Measurements from ENCODE around the gene LMO2. TPM values are rescaled to one million over a fixed set of nuclear protein-coding genes. Genes with fewer than 3 reads are reported as not detected.

The LMO2 gene
- total RNA-seq, 4 donors from 2014 or later = 8.4 to 37.4 (median 19.3) TPM

GRCh38 chr11:33866936-33867335, 24.9 kb downstream of the LMO2 start:
- Histone ChIP-seq H3K4me1 (peaks cover 0 to 32% (median 14%) of the 10 kb centered on the region in 4 donors), H3K4me3 (no peak overlapping the region), H3K36me3 (no peaks in the 10 kb centered on the region), H3K27ac (no peak overlapping the region), H3K27me3 (peaks cover 0 to 34% of the 10 kb centered on the region in 2 donors), H3K9me3 (no peaks in the 10 kb centered on the region)
- DNase-seq (ENCODE audit: low spot score in 2 of 2) = no peak
- 73 to 74% methylated on average over 2 of the region's 2 CpGs for WGBS, 2 donors
- no peak for TF ChIP-seq POLR2A (IDR thresholded peaks at IDR 0.05)
- TF ChIP-seq CTCF (IDR thresholded peaks at IDR 0.05) = no peak
- no peak for TF ChIP-seq EP300 (IDR thresholded peaks at IDR 0.05)

DNA sequence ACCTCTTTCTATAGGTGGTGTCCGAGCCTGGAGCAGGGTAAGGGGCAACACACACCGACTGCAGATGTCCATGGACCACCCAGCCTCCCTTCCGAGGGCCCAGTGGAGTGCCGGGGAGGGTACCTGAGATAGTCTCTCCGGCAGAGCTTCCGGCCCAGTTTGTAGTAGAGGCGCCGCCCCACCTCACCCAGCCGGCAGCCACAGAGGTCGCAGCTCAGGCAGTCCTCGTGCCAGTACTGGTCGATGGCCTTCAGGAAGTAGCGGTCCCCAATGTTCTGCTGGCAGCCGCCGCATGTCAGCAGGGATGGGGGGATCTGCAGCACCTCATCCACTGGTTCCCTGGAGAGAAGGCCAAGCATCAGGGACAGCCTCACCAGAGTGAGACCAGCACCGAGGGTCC, 27.4 kb downstream of the LMO2 start:
- DNase-seq (ENCODE audit: low spot score in 2 of 2) = no peak
- 69 to 79% methylated on average over 7 to 16 of the region's 16 CpGs for WGBS, 2 donors
- no peak for TF ChIP-seq CTCF (IDR thresholded peaks at IDR 0.05)
- no peak for TF ChIP-seq POLR2A (IDR thresholded peaks at IDR 0.05)
- no peak for TF ChIP-seq EP300 (IDR thresholded peaks at IDR 0.05)
- peaks cover 0 to 21% of the 10 kb centered on the region in 2 donors for H3K27me3 ChIP-seq
- peaks cover 0 to 20% (median 7%) of the 10 kb centered on the region in 4 donors for H3K4me1 ChIP-seq
- H3K4me3 ChIP-seq = no peak overlapping the region
- no peaks in the 10 kb centered on the region for H3K9me3 ChIP-seq
- no peaks in the 10 kb centered on the region for H3K36me3 ChIP-seq
- no peak overlapping the region for H3K27ac ChIP-seq

- H3K27ac ChIP-seq = no peak overlapping the region
- no peak for DNase-seq (ENCODE audit: low spot score in 2 of 2)
- H3K4me1 ChIP-seq = peaks cover 0 to 13% (median 5%) of the 10 kb centered on the region in 4 donors
- WGBS, 2 donors = 81 to 82% methylated on average over 7 of the region's 7 CpGs
- H3K9me3 ChIP-seq = no peaks in the 10 kb centered on the region
- no peak overlapping the region for H3K4me3 ChIP-seq
- no peaks in the 10 kb centered on the region for H3K36me3 ChIP-seq
- H3K27me3 ChIP-seq = peaks cover 0 to 16% of the 10 kb centered on the region in 2 donors
- TF ChIP-seq CTCF (IDR thresholded peaks at IDR 0.05) (no peak), POLR2A (IDR thresholded peaks at IDR 0.05) (no peak), EP300 (IDR thresholded peaks at IDR 0.05) (no peak)
Measured at GRCh38 chr11:33863418-33864172, 28.3 kb downstream of the LMO2 start.

DNA sequence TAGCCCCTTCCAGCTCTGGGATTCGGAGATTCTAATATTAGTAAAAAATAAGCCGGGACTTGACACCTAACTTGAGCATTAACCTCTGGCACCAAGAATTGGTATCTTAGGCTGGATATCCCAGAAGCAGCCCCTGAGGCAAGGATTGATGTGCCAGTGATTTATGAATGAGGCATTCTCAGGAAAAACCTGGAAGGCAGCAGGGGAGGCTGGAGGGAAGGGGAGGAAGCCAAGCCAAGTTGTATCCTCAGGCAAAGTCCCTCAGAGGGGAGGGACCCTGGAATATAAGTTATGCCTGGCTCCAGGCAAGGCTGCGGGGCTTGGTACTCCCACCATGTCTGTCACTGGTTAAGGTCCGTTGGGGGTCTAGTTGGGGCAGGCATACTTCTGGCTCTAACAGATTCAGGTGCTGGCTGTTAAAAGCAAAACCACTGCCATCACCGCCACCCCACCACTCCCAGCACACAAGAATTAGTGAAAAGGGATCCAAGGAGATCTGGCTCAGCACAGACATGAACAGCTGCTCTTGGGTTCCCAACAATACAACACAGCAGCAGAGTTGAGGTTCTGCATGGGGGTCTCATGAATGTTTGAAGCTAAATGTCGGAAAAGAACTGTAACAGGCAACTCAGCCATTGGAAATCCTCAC, 29.8 kb downstream of the LMO2 start:
- Histone ChIP-seq H3K4me1 (peaks cover 0 to 4% (median 0%) of the 10 kb centered on the region in 4 donors), H3K4me3 (no peak overlapping the region), H3K9me3 (no peaks in the 10 kb centered on the region), H3K27me3 (peaks cover 0 to 8% of the 10 kb centered on the region in 2 donors), H3K27ac (no peak overlapping the region), H3K36me3 (no peaks in the 10 kb centered on the region)
- no peak for TF ChIP-seq CTCF (IDR thresholded peaks at IDR 0.05)
- no peak for TF ChIP-seq EP300 (IDR thresholded peaks at IDR 0.05)
- no peak for TF ChIP-seq POLR2A (IDR thresholded peaks at IDR 0.05)
- WGBS, 2 donors = 67 to 75% methylated on average over 6 of the region's 6 CpGs
- no peak for DNase-seq (ENCODE audit: low spot score in 2 of 2)

DNA sequence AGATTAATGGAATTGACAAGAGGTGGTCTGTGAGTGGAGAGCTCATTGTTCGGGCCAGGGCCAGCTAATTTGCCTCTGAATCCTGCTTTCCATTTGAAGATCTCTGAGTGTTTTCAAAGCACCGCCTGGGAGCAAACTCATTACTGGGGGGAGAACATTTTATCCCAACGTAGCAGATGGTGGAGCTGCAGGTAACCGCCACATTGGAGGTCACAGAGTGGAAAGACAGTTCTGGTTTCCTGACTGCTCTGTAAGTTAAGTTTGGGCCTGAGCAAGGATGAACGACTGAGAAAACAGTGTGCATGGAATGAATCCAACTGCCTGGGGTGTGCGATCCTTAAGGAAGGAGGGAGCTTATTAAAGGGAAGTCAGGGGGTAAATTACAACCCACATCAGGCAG, 30.5 kb downstream of the LMO2 start:
- TF ChIP-seq EP300 (IDR thresholded peaks at IDR 0.05) (no peak), POLR2A (IDR thresholded peaks at IDR 0.05) (no peak), CTCF (IDR thresholded peaks at IDR 0.05) (no peak)
- no peak for DNase-seq (ENCODE audit: low spot score in 2 of 2)
- 67 to 73% methylated on average over 6 of the region's 6 CpGs for WGBS, 2 donors
- no peak overlapping the region for H3K4me3 ChIP-seq
- peaks cover 0 to 5% of the 10 kb centered on the region in 2 donors for H3K27me3 ChIP-seq
- H3K36me3 ChIP-seq = no peaks in the 10 kb centered on the region
- H3K9me3 ChIP-seq = no peaks in the 10 kb centered on the region
- peaks cover 0 to 4% (median 0%) of the 10 kb centered on the region in 4 donors for H3K4me1 ChIP-seq
- H3K27ac ChIP-seq = no peak overlapping the region
